ENCODE measurements around the gene GOLGA1.

GRCh38 chr9:124860582-124861341 is 80.1 kb downstream of the GOLGA1 start:
- TF ChIP-seq KLF13 (tag; IDR thresholded peaks at IDR 0.05; ENCODE audit: borderline replicate concordance, low read depth): no peak
- no peak for TF ChIP-seq NELFE (IDR thresholded peaks at IDR 0.05; ENCODE audit: insufficient read depth, insufficient read length)
- no peak for TF ChIP-seq STAT5B (CRISPR knock-in tag; IDR thresholded peaks at IDR 0.05)
- TF ChIP-seq KDM1A (IDR thresholded peaks at IDR 0.05): no peak
- no peak for TF ChIP-seq HMGXB4 (CRISPR knock-in tag; IDR thresholded peaks at IDR 0.05)
- TF ChIP-seq ZBTB43 (CRISPR knock-in tag; IDR thresholded peaks at IDR 0.05): no peak
